Central memory CD4-positive, alpha-beta T cell (primary cell): ENCODE measurements around the gene SERTAD3.

Source experiments
- DNase-seq: peaks from one replicate; pipeline ENCODE4 v3.0.0; 2022

The SERTAD3 gene

DNA sequence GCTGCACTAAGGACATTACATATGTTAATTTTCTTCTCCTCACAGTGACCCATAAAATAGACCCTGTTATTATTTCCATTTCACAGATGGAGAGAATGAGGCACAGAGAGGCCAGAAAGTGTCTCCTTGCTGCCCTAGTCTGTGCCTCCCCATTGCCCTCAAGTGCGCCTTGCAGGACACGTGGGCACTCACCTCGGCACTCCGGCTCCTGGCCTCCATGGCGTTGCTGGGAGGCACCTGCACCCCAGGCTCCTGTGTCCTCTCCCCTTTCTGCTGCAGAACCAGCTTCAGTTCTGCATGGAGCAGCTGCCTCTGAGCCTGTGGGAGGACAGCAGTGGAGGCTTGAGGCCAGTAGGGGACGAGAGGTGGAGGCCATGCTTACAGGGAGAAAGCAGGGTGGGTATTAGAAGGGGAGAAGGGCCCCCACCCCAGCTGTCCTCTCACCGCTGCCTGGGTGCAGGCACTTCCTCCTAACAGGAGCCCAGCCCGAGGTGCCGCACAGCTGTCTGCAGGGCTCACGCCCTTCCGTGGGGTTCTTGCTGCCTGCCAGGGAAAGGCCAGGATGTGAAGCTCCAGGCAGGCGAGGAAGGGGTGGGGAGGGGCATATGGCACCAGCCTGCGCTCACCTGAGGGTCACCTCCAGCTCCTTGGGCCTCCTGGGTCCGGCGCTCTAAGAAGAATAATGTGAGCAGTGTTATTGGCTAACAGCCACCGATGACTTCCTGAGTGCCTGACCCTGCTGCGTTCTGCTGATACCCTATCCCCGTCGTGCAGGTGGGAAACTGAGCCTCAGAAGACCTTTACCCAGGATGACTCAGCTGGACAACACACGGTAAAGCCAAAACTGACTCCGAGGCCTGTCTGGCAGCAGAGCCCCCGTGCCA is 36.2 kb downstream of the SERTAD3 start:
- no peak for DNase-seq

- DNase-seq = peak; percentile 56
Observed at GRCh38 chr19:40403262-40403984, 40.7 kb downstream of the SERTAD3 start.

DNA sequence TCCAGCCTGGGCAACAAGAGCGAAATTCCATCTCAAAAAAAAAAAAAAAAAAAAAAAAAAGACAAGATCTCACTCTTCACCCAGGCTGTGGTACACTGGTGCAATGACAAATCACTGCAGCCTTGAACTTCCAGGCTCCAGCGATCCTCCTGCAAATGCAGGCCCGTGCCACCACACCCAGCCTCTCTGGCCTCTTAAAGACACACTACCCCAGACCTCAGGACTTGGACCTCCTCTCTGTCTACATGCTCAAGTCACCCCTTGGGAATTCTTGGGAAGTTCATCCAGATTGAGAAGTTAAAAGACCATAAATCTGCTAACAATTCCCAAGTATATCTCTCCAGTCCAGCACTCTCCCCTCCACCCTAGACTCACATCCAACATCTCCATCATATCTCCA is 43.6 kb downstream of the SERTAD3 start:
- no peak for DNase-seq

DNA sequence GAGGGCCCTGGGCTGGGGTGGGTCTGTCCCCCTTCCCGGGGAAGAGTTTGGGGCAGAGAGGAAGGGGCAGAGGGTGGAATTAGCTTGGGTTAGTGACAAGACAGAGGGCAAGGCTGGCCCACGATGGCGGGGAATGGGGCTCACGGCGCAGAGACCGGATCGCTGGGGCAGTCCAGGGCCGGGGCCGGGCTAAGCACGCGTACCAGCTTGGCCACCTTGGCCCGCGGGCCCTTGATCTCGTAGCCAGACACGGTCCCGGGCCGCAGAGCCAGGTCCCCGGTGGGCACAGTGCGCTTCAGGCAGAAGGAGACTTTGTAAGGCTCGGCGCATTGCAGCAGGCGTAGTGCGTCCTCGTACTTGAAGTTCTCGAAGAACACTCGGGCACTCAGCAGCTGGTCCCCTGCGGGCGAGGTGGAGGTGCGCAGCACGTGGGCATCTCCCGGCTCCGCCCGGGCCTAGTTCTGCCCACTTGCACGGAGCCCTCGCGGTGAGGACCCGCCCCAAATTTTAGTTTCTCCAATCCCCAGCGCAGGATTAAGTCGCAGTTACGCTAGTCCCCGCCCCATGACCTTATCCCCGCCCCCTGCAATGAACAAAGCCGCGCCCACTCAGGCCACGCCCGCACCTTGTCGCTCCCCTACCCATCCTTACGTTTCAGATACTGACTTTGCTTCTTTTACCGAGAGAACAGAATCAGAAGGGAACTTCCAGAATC is 45.6 kb downstream of the SERTAD3 start:
- DNase-seq = peak; percentile 48

DNA sequence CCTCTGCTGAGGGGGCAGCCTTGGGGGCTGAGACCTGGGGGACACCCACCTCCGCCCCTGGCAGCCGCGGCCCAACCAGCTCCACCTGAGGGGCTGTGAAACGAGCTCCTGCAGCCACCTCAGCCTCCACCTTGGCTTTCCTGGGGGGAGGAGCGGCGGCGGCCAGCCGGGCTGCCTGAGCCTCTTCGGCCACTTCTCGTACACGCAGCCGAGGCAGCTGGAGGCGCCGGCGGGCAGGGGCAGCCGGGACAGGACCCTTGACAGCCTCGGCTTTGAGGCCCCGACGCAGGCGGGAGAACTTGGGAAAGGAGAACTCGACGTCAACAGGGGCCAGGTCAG is 46.6 kb downstream of the SERTAD3 start:
- no peak for DNase-seq

GRCh38 chr19:40396886-40397567 is 47.1 kb downstream of the SERTAD3 start:
- no peak for DNase-seq

DNA sequence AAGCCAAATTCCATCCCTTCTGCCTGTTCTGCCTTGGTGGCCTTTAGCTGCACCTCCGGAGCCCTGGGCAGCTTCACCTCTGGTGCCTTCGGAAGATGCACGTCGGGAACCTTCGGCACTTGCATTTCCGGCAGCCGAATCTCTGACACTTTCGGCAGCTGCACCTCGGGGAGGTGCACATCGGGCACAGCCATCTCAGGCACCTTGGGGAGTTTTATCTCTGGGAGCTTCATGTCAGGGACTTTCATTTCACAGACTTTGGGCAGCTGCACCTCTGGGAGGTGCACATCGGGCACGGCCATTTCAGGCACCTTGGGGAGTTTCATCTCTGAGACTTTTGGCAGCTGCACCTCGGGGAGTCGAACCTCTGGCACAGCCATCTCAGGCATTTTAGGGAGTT is 48.2 kb downstream of the SERTAD3 start:
- DNase-seq = no peak

- no peak for DNase-seq
Observed at GRCh38 chr19:40394816-40395210, 49.3 kb downstream of the SERTAD3 start.

GRCh38 chr19:40393894-40394815 is 50.0 kb downstream of the SERTAD3 start:
- no peak for DNase-seq

- DNase-seq = no peak
Observed at GRCh38 chr19:40392894-40393517, 51.1 kb downstream of the SERTAD3 start.

DNA sequence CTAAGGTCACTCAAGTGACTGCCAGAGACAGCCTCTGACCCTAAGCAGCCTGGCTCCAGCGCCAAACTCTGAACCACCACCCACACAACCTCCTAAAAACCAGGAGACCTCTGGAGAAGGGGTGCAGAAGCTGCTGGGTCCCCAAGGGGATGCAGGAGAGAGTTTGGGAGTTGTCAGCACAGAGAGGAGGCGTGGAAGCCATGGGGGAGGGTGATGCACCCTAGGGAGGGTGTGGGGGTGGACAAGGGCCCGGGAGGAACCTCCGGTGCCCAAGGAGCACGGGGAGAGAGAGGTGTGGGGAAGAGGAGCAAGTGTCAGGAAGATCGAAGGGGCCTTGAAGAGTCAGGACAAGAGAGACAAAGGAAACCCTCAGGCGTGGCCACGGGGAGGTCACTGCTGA is 52.0 kb downstream of the SERTAD3 start:
- no peak for DNase-seq
